Endothelial cell of umbilical vein (primary cell): ENCODE measurements around the gene AGPAT2. TPM values are rescaled to one million over a fixed set of nuclear protein-coding genes. Genes with fewer than 3 reads are reported as not detected.

ENCODE experiments used
- BruUV-seq: library from RNA; stranded (reverse); fragments of 400-500 nt; replicated peaks from 2 replicates; lab custom pipeline; 2021; lab: Mats Ljungman, UMichigan
- CTCF ChIA-PET: fragments of 300-600, 350-600 bp; sonication (Branson Sonifier 250); formaldehyde crosslinking; loops from one replicate; lab custom pipeline; 2021; ENCODE audit warnings: antibody characterized with exemption, inconsistent platforms; lab: Charles Lee
- POLR2A ChIA-PET: fragments of 300-600, 350-600 bp; sonication (Branson Sonifier 250); formaldehyde crosslinking; loops from one replicate; lab custom pipeline; 2021; ENCODE audit warnings: antibody characterized with exemption, inconsistent platforms; lab: Charles Lee
- DNase-seq: peaks from one replicate; pipeline ENCODE4 v3.0.0-alpha.2; 2011; ENCODE audit warnings: low read depth, low spot score
- FAIRE-seq: peaks from 2 replicates; lab custom pipeline; 2011; peaks lifted over from hg19 to GRCh38; lab: Jason Lieb, UNC
- H2AFZ ChIP-seq: 2 replicates; pipeline ENCODE4 v1.6.0; 2012; ENCODE audit warnings: low read depth, low read length, control low read depth, inconsistent platforms
- H3K27ac ChIP-seq: 2 replicates; pipeline ENCODE4 v1.5.1; 2011; ENCODE audit warnings: low read depth, mild to moderate bottlenecking, control low read depth, low read length, moderate library complexity; ENCODE audit not compliant: insufficient read depth
- H3K27me3 ChIP-seq, 2 experiments: 2 replicates each; pipeline versions ENCODE4 v1.6.0 to v1.6.1; 2011; ENCODE audit warnings: low read length in 2 of 2, mixed read lengths in 1 of 2; ENCODE audit not compliant: control insufficient read depth in 2 of 2, insufficient read depth in 2 of 2
- H3K36me3 ChIP-seq, 2 experiments: 2 replicates in 1 of 2; 3 replicates in 1 of 2; pipeline ENCODE4 v1.5.1; 2011; ENCODE audit warnings: low read length in 2 of 2, mild to moderate bottlenecking in 1 of 2, moderate library complexity in 1 of 2; ENCODE audit not compliant: control insufficient read depth in 2 of 2, insufficient read depth in 2 of 2; ENCODE audit errors: extremely low read depth in 1 of 2
- H3K4me1 ChIP-seq: 3 replicates; pipeline ENCODE4 v1.5.1; 2011; ENCODE audit warnings: mild to moderate bottlenecking, low read length; ENCODE audit not compliant: control insufficient read depth, insufficient read depth; ENCODE audit errors: extremely low read depth
- H3K4me2 ChIP-seq: 2 replicates; pipeline ENCODE4 v1.6.1; 2011; ENCODE audit warnings: low read length, control low read depth, mixed read lengths; ENCODE audit not compliant: insufficient read depth
- H3K4me3 ChIP-seq, 3 experiments: fragments of 200-600 bp in 1 of 3; sonication (generic), shearing (Covaris generic) in 1 of 3; replicated peaks in 1 of 3; 2 replicates each; pipeline ENCODE4 v1.5.1; 2011 to 2016; ENCODE audit warnings: control low read depth in 3 of 3, low read length in 3 of 3, mild to moderate bottlenecking in 2 of 3, inconsistent platforms in 1 of 3, low read depth in 1 of 3, moderate library complexity in 1 of 3; ENCODE audit not compliant: insufficient read depth in 1 of 3
- H3K79me2 ChIP-seq: 2 replicates; pipeline ENCODE4 v1.6.0; 2012; ENCODE audit warnings: low read length, inconsistent platforms; ENCODE audit not compliant: control insufficient read depth, insufficient read depth
- H3K9ac ChIP-seq: replicated peaks from 2 replicates; pipeline ENCODE3; 2011; ENCODE audit warnings: low read length, control low read depth; ENCODE audit not compliant: insufficient read depth; ENCODE audit errors: extremely low read depth
- H3K9me1 ChIP-seq: replicated peaks from 3 replicates; pipeline ENCODE4 v1.6.0; 2011; ENCODE audit warnings: mild to moderate bottlenecking, low read length; ENCODE audit not compliant: control insufficient read depth, insufficient read depth; ENCODE audit errors: extremely low read depth
- H3K9me3 ChIP-seq: replicated peaks from 2 replicates; pipeline ENCODE4 v1.5.1; 2012; ENCODE audit warnings: low read length, inconsistent platforms; ENCODE audit not compliant: control insufficient read depth, insufficient read depth
- H4K20me1 ChIP-seq: replicated peaks from 2 replicates; pipeline ENCODE3; 2011; ENCODE audit warnings: mild to moderate bottlenecking, low read length; ENCODE audit not compliant: control insufficient read depth, insufficient read depth; ENCODE audit errors: extremely low read depth
- EZH2 ChIP-seq: IDR thresholded peaks from 2 replicates; pipeline ENCODE4 v1.6.1; 2012; ENCODE audit warnings: borderline replicate concordance, low read depth, mild to moderate bottlenecking, moderate library complexity, low read length, inconsistent platforms; ENCODE audit not compliant: severe bottlenecking
- FOS ChIP-seq: IDR thresholded peaks from 2 replicates; pipeline ENCODE4 v1.6.1; 2011; ENCODE audit warnings: mild to moderate bottlenecking, low read length, moderate library complexity, borderline replicate concordance; ENCODE audit not compliant: insufficient read depth
- GATA2 ChIP-seq: IDR thresholded peaks from 2 replicates; pipeline ENCODE4 v1.7.0; 2011; ENCODE audit warnings: low read depth, mild to moderate bottlenecking, moderate library complexity, mixed read lengths, low read length; ENCODE audit not compliant: insufficient read length, insufficient read depth
- JUN ChIP-seq: IDR thresholded peaks from 2 replicates; pipeline ENCODE4 v1.6.1; 2011; ENCODE audit warnings: borderline replicate concordance, low read depth; ENCODE audit not compliant: insufficient read length, insufficient read depth
- MYC ChIP-seq: IDR thresholded peaks from one replicate; pipeline ENCODE4 v1.6.1; 2011; ENCODE audit warnings: mild to moderate bottlenecking, low read depth, low read length
- POLR2A ChIP-seq: IDR thresholded peaks from 2 replicates; pipeline ENCODE4 v1.6.1; 2012; ENCODE audit warnings: low read depth, mild to moderate bottlenecking, control low read depth, low read length
- POLR2AphosphoS5 ChIP-seq: IDR thresholded peaks from 2 replicates; pipeline ENCODE4 v1.6.1; 2012; ENCODE audit warnings: low read depth, mild to moderate bottlenecking, control low read depth, low read length, moderate library complexity; ENCODE audit not compliant: insufficient read depth
- dilution Hi-C: fragments of 300-500 bp; cut with MboI; formaldehyde crosslinking; loops from one replicate; pipeline ENCODE4 v1.15.0; 2019; ENCODE audit warnings: low sequenced_read_pairs; ENCODE audit not compliant: extremely low pct_ligation_motif_present
- intact Hi-C: fragments of 100-400 bp; cut with micrococcal nuclease; formaldehyde crosslinking; loops from one replicate; pipeline ENCODE4 v1.10.0; 2022
- polyA plus RNA-seq, 4 experiments: library from polyadenylated mRNA; depleted of rRNA in 3 of 4; stranded (reverse) in 3 of 4; unstranded in 1 of 4; fragments of >200 nt; gene quantifications; 2 replicates each; pipeline versions ENCODE4 v1.2.1 to v1.2.3, GENCODE V29; 2011 to 2012; ENCODE audit warnings: missing spikeins in 1 of 4
- total RNA-seq: library from RNA; stranded (reverse); gene quantifications from 2 replicates; pipeline ENCODE4 v1.2.3, GENCODE V29; 2021
- TF ChIP-seq, protein P1 (sequence below): IDR thresholded peaks from 2 replicates; pipeline ENCODE4 v1.6.1; 2011; ENCODE audit not compliant: insufficient read depth, insufficient read length
- TF ChIP-seq, protein P2 (sequence below), 2 donors: IDR thresholded peaks; 1 replicate in 1 of 2; 2 replicates in 1 of 2; pipeline ENCODE4 v1.5.1; 2011; ENCODE audit warnings: low read length in 2 of 2, mild to moderate bottlenecking in 2 of 2, moderate library complexity in 2 of 2, control low read depth in 1 of 2, inconsistent platforms in 1 of 2, low read depth in 1 of 2; ENCODE audit not compliant: insufficient read depth in 1 of 2; ENCODE audit errors: extremely low read depth in 1 of 2

AGPAT2 gene
- total and polyA plus RNA-seq, 2 donors (not counting 3 experiments of a cell fraction or from before 2014, with no cell fraction given) = 45.5 to 55.3 TPM

DNA sequence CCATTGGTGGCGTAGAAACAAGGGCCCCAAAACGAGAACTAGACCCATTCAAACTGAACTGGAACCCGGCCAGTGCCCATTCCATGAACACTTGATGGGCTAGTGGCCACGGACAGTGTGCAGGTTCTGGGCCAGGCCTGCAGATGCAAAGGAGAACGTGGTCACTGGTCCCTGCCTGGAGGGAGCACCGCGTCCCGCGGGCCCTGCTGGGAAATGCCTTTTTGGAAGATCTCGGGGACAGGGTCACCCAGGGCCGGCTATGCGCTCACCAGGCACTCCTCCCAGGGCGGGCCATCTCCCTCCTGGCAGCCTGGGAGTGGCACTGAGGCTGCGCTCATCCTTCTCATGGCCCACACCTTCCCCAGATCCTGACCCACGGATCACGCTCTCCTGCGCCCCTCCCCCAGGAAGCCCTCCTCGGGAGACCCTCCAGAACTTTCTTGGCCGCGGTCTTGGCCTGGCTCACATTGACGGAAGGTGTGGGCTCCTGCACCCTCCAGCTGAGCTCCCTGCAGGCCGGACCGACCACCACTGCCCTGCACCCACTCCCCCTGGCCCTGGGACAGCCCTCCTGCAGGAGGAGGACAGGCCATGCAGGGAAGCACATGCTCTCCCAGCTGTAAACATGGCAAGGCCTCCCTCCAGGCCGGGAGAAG is 22.3 kb upstream of the AGPAT2 start:
- no peak overlapping the region for H3K9ac ChIP-seq
- H3K27ac ChIP-seq = no peak overlapping the region
- H3K4me3 ChIP-seq = no peak overlapping the region
- H3K4me2 ChIP-seq = no peak overlapping the region
- H3K36me3 ChIP-seq = peaks cover 0 to 2% of the 10 kb centered on the region in 2 experiments
- CTCF ChIA-PET = no interaction called here
- TF ChIP-seq FOS (no peak), GATA2 (no peak), JUN (no peak), EZH2 (no peak), POLR2AphosphoS5 (no peak), MYC (no peak), POLR2A (no peak)
- TF ChIP-seq, protein P1, sequence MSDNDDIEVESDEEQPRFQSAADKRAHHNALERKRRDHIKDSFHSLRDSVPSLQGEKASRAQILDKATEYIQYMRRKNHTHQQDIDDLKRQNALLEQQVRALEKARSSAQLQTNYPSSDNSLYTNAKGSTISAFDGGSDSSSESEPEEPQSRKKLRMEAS = no peak
- TF ChIP-seq, protein P2, sequence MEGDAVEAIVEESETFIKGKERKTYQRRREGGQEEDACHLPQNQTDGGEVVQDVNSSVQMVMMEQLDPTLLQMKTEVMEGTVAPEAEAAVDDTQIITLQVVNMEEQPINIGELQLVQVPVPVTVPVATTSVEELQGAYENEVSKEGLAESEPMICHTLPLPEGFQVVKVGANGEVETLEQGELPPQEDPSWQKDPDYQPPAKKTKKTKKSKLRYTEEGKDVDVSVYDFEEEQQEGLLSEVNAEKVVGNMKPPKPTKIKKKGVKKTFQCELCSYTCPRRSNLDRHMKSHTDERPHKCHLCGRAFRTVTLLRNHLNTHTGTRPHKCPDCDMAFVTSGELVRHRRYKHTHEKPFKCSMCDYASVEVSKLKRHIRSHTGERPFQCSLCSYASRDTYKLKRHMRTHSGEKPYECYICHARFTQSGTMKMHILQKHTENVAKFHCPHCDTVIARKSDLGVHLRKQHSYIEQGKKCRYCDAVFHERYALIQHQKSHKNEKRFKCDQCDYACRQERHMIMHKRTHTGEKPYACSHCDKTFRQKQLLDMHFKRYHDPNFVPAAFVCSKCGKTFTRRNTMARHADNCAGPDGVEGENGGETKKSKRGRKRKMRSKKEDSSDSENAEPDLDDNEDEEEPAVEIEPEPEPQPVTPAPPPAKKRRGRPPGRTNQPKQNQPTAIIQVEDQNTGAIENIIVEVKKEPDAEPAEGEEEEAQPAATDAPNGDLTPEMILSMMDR (IDR thresholded peaks at IDR 0.05; ENCODE audit: extremely low read depth in 1 of 2, insufficient read depth in 1 of 2, low read depth in 1 of 2, low read length in 2 of 2) = no peak
- no peaks in the 10 kb centered on the region for H4K20me1 ChIP-seq
- H3K9me3 ChIP-seq = no peaks in the 10 kb centered on the region
- intact Hi-C loops (loop anchor here (5.0 kb wide), 3 partner anchors 37 to 227 kb away; partner anchors contain the start of gene SEC16A), dilution Hi-C loops (no loop called here)
- H3K9me1 ChIP-seq = no peaks in the 10 kb centered on the region
- H3K4me1 ChIP-seq = peaks cover 13% of the 10 kb centered on the region
- no peak for DNase-seq
- no TSS peak for BruUV-seq
- H3K27me3 ChIP-seq = no peaks in the 10 kb centered on the region
- peaks cover 16% of the 10 kb centered on the region for H3K79me2 ChIP-seq
- FAIRE-seq = no peak
- POLR2A ChIA-PET = no interaction called here
- no peak overlapping the region for H2AFZ ChIP-seq
